PC-9 (cell line): ENCODE results near the gene SHKBP1. TPM values are rescaled to one million over a fixed set of nuclear protein-coding genes. Genes with fewer than 3 reads are reported as not detected.

Source experiments
- BruUV-seq: library from RNA; stranded (reverse); fragments of 400-500 nt; replicated peaks from 2 replicates; lab custom pipeline; 2021; lab: Mats Ljungman, UMichigan
- CTCF ChIA-PET: fragments of 300-600 bp; sonication (Branson Sonifier 250); formaldehyde crosslinking; loops from one replicate; lab custom pipeline; 2022; ENCODE audit warnings: antibody characterized with exemption; lab: Charles Lee
- POLR2A ChIA-PET: fragments of 300-600 bp; sonication (Branson Sonifier 250); formaldehyde crosslinking; loops from one replicate; lab custom pipeline; 2022; ENCODE audit warnings: antibody characterized with exemption; ENCODE audit not compliant: unreplicated experiment; lab: Charles Lee
- DNase-seq, 2 experiments: peaks; one replicate each; pipeline versions ENCODE4 v3.0.0 to v3.0.0-alpha.2; 2015 to 2022; ENCODE audit warnings: mixed read lengths in 1 of 2
- H2AFZ ChIP-seq: fragments of 200-600 bp; sonication (generic); 2 replicates; pipeline ENCODE4 v1.8.1; 2017; ENCODE audit warnings: antibody characterized with exemption
- H3F3A ChIP-seq: fragments of 200-600 bp; sonication (generic); 2 replicates; pipeline ENCODE4 v1.8.1; 2017; ENCODE audit warnings: antibody characterized with exemption, mild to moderate bottlenecking, low read depth; ENCODE audit not compliant: insufficient read depth
- H3K27ac ChIP-seq: fragments of 200-600 bp; sonication (generic); 2 replicates; pipeline ENCODE4 v1.6.1; 2016; ENCODE audit warnings: mixed run types
- H3K27me3 ChIP-seq: fragments of 200-600 bp; sonication (generic); 2 replicates; pipeline ENCODE4 v1.6.1; 2016; ENCODE audit warnings: low read depth, mixed run types; ENCODE audit not compliant: insufficient read depth
- H3K36me3 ChIP-seq: fragments of 200-600 bp; sonication (generic); 2 replicates; pipeline ENCODE4 v1.6.1; 2016; ENCODE audit warnings: low read depth, mixed run types
- H3K4me1 ChIP-seq: fragments of 200-600 bp; sonication (generic); replicated peaks from 2 replicates; pipeline ENCODE4 v1.6.1; 2016; ENCODE audit warnings: mixed run types; ENCODE audit not compliant: insufficient read depth
- H3K4me2 ChIP-seq: fragments of 200-600 bp; sonication (generic); 2 replicates; pipeline ENCODE4 v1.6.1; 2017; ENCODE audit warnings: mixed run types
- H3K4me3 ChIP-seq: fragments of 200-600 bp; sonication (generic); 2 replicates; pipeline ENCODE4 v1.6.1; 2016; ENCODE audit warnings: mixed run types
- H3K79me2 ChIP-seq: fragments of 200-600 bp; sonication (generic); 2 replicates; pipeline ENCODE4 v1.6.1; 2017; ENCODE audit warnings: low read depth, mixed run types
- H3K9me2 ChIP-seq: fragments of 200-600 bp; sonication (generic); 2 replicates; pipeline ENCODE4 v1.8.1; 2017; ENCODE audit warnings: mild to moderate bottlenecking; ENCODE audit not compliant: insufficient read depth
- H3K9me3 ChIP-seq: fragments of 200-600 bp; sonication (generic); 2 replicates; pipeline ENCODE4 v1.8.1; 2016; ENCODE audit warnings: low read depth; ENCODE audit not compliant: insufficient read depth
- H4K20me1 ChIP-seq: fragments of 200-600 bp; sonication (generic); 2 replicates; pipeline ENCODE4 v1.8.1; 2017; ENCODE audit not compliant: insufficient read depth
- CTCF ChIP-seq: fragments of 200-600 bp; sonication (generic); conservative IDR thresholded peaks from 2 replicates; pipeline ENCODE4 v1.6.1; 2017; ENCODE audit warnings: mixed run types, antibody characterized with exemption, mild to moderate bottlenecking, moderate library complexity
- EZH2 ChIP-seq: fragments of 200-600 bp; sonication (generic); IDR thresholded peaks from 2 replicates; pipeline ENCODE4 v1.8.0; 2017; ENCODE audit warnings: antibody characterized with exemption, low read depth
- intact Hi-C: fragments of 100-400 bp; cut with micrococcal nuclease; formaldehyde crosslinking; loops from one replicate; pipeline ENCODE4 v1.10.0; 2022; ENCODE audit not compliant: unreplicated experiment
- total RNA-seq: library from RNA; stranded (reverse); gene quantifications from 2 replicates; pipeline ENCODE4 v1.2.3, GENCODE V29; 2021

SHKBP1 gene
- total RNA-seq, 1 experiment from 2014 or later, result 90.1 TPM

- no peak for TF ChIP-seq EZH2
- TF ChIP-seq CTCF, result no peak
- DNase-seq, result peak in 1 of 2 experiments; percentile 52
- no peaks in the 10 kb centered on the region for H4K20me1 ChIP-seq
- intact Hi-C loops, result loop anchor here (5.0 kb wide), 1 partner anchor 180 kb away; the partner anchor contains the start of gene SERTAD1
- no peak overlapping the region for H3K4me3 ChIP-seq
- H3K27me3 ChIP-seq, result no peaks in the 10 kb centered on the region
- no peaks in the 10 kb centered on the region for H3K9me2 ChIP-seq
- CTCF ChIA-PET, result no interaction called here
- peak overlapping the region; percentile 27 for H3K4me2 ChIP-seq
- H2AFZ ChIP-seq, result no peak overlapping the region
- H3K4me1 ChIP-seq, result peaks cover 35% of the 10 kb centered on the region
- no peak overlapping the region for H3K27ac ChIP-seq
- POLR2A ChIA-PET, result interaction anchor here (0.7 to 1.0 kb wide), 3 partner anchors 142 to 774 kb away, joined by 3 to 11 read pairs (median 4); partner anchors contain the start of genes BLVRB and DYRK1B
- H3K36me3 ChIP-seq, result no peaks in the 10 kb centered on the region
- no peaks in the 10 kb centered on the region for H3K9me3 ChIP-seq
- BruUV-seq, result no TSS peak
- H3K79me2 ChIP-seq, result no peaks in the 10 kb centered on the region
- H3F3A ChIP-seq, result peaks cover 29% of the 10 kb centered on the region; the same call in 1 of the 2 replicates
Observed at GRCh38 chr19:40607311-40608239, 30.9 kb downstream of the SHKBP1 start.

GRCh38 chr19:40608240-40608621, 31.6 kb downstream of the SHKBP1 start:
- DNase-seq, result no peak
- Histone ChIP-seq H3K27ac (no peak overlapping the region), H3K4me2 (peak overlapping the region; percentile 27), H3K4me3 (no peak overlapping the region), H2AFZ (no peak overlapping the region), H3K27me3 (no peaks in the 10 kb centered on the region), H3K9me3 (no peaks in the 10 kb centered on the region), H3K4me1 (peaks cover 28% of the 10 kb centered on the region), H3F3A (peaks cover 22% of the 10 kb centered on the region; the same call in 1 of the 2 replicates), H4K20me1 (no peaks in the 10 kb centered on the region), H3K36me3 (no peaks in the 10 kb centered on the region), H3K79me2 (no peaks in the 10 kb centered on the region), H3K9me2 (no peaks in the 10 kb centered on the region)
- no peak for TF ChIP-seq EZH2
- no peak for TF ChIP-seq CTCF
- BruUV-seq, result no TSS peak
- CTCF ChIA-PET, result interaction anchor here (0.6 to 0.7 kb wide), 3 partner anchors 74 to 1146 kb away, joined by 3 to 6 read pairs (median 5); no protein-coding TSS in a partner anchor
- POLR2A ChIA-PET, result interaction anchor here (1.0 kb wide), 1 partner anchor 775 kb away, joined by 3 read pairs; the partner anchor contains the start of gene DYRK1B
- intact Hi-C loops, result loop anchor here (5.0 kb wide), 1 partner anchor 181 kb away; the partner anchor contains the start of gene SERTAD1

- POLR2A ChIA-PET, result no interaction called here
- Histone ChIP-seq H3F3A (peaks cover 17% of the 10 kb centered on the region; the same call in 1 of the 2 replicates), H2AFZ (peak overlapping the region; percentile 73; the same call in 1 of the 2 replicates), H4K20me1 (no peaks in the 10 kb centered on the region), H3K27me3 (no peaks in the 10 kb centered on the region), H3K9me2 (no peaks in the 10 kb centered on the region), H3K4me3 (peak overlapping the region; percentile 63; the same call in 1 of the 2 replicates), H3K9me3 (no peaks in the 10 kb centered on the region), H3K27ac (no peak overlapping the region), H3K4me2 (peak overlapping the region; percentile 87), H3K36me3 (no peaks in the 10 kb centered on the region), H3K4me1 (peaks cover 24% of the 10 kb centered on the region), H3K79me2 (no peaks in the 10 kb centered on the region)
- intact Hi-C loops, result loop anchor here (5.0 kb wide), 1 partner anchor 182 kb away; the partner anchor contains the start of gene SERTAD1
- TF ChIP-seq CTCF (no peak), EZH2 (no peak)
- no peak for DNase-seq
- CTCF ChIA-PET, result interaction anchor here (0.5 to 0.7 kb wide), 2 partner anchors 74 to 534 kb away, joined by 3 to 6 read pairs; no protein-coding TSS in a partner anchor
- no TSS peak for BruUV-seq
Observed at GRCh38 chr19:40608957-40609356, 32.3 kb downstream of the SHKBP1 start.
